H1 (cell line): ENCODE data around the gene EPB41L4A. TPM values are rescaled to one million over a fixed set of nuclear protein-coding genes. Genes with fewer than 3 reads are reported as not detected.

Experiments
- HDAC6 ChIP-seq: IDR thresholded peaks from one replicate; pipeline ENCODE4 v1.7.1; 2012; ENCODE audit warnings: low read depth, mild to moderate bottlenecking, inconsistent platforms, low read length, moderate library complexity
- SIX5 ChIP-seq: IDR thresholded peaks from 2 replicates; pipeline ENCODE4 v1.6.1; 2011; ENCODE audit warnings: mild to moderate bottlenecking, low read depth, low read length
- SP1 ChIP-seq: IDR thresholded peaks from 2 replicates; pipeline ENCODE4 v1.6.1; 2011; ENCODE audit warnings: low read depth, low read length
- TCF12 ChIP-seq: IDR thresholded peaks from 2 replicates; pipeline ENCODE4 v1.6.1; 2011; ENCODE audit warnings: low read depth, mild to moderate bottlenecking, low read length
- polyA plus RNA-seq, 7 experiments: library from polyadenylated mRNA; depleted of rRNA in 3 of 7; stranded (reverse) in 5 of 7; unstranded in 2 of 7; fragments of >200 nt in 5 of 7; fragments of 200-250 nt in 2 of 7; gene quantifications; 1 replicate in 5 of 7; 2 replicates in 1 of 7; 4 replicates in 1 of 7; pipeline versions ENCODE4 v1.2.1 to v1.2.3, GENCODE V29; 2011 to 2013; ENCODE audit warnings: missing spikeins in 2 of 7, mixed read lengths in 2 of 7
- total RNA-seq: library from RNA; stranded (reverse); fragmentation: NEBNext Ultra II Directional; extraction: Animal tissue kit (Norgen Biotek cat#: 25700); gene quantifications from 2 replicates; pipeline ENCODE4 v1.2.1, GENCODE V29; 2021
- TF ChIP-seq, protein P1 (sequence below): IDR thresholded peaks from 2 replicates; pipeline ENCODE4 v1.6.1; 2012; ENCODE audit warnings: inconsistent platforms

Gene EPB41L4A
- total and polyA plus RNA-seq, 2 of the 8 experiments (the other 6 are each of a cell fraction or from before 2014, with no cell fraction given) = 1.6 to 4.6 TPM

DNA sequence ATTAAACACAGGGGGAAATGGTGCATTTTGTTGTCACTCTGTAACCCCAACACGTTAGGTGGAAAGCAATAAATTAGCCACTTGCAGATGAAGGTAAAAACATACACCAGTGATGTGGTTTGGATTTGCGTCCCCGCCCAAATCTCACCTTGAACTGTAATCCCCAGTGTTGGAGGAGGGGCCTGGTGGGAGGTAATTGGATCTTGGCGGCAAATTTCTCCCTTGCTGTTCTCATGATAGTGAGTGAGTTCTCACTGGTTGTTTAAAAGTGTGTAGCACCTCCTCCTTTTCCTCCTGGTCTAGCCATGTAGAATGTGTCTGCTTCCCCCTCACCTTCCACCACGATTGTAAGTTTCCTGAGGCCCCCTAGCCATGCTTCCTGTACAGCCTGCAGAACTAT, 17.2 kb downstream of the EPB41L4A start (continued):
- TF ChIP-seq HDAC6 (no peak), TCF12 (no peak), SP1 (no peak), SIX5 (no peak)
- TF ChIP-seq, protein P1, sequence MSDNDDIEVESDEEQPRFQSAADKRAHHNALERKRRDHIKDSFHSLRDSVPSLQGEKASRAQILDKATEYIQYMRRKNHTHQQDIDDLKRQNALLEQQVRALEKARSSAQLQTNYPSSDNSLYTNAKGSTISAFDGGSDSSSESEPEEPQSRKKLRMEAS = no peak
